Measurements from ENCODE around the gene CD109. TPM values are rescaled to one million over a fixed set of nuclear protein-coding genes. Genes with fewer than 3 reads are reported as not detected.

The CD109 gene
- polyA plus RNA-seq, 3 donors = 0.17 to 0.30 (median 0.20) TPM

DNA sequence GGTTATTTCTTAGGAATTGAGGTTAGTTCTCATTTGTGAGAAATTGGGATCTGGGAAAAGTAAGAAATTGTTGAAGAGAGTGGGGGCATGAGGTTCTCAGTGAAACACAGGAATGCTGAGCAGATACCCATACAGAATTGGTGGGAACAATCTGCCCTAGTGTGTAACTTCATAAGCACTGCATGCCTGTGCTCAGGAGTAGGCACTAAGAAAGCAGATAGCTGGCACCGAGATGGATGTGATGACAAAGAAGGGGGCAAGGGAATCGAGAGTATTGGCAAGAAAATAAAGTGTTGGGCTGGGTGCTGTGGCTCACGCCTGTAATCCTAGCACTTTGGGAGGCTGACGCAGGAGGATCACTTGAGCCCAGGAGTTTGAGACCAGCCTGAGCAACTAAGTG, 46.2 kb upstream of the CD109 start:
- 58% methylated on average over 3 of the region's 4 CpGs for WGBS (ENCODE audit: insufficient coverage)
- intact Hi-C loops (cut with micrococcal nuclease) = loop anchor here (5.0 to 10.0 kb wide), 2 partner anchors 65 to 127 kb away; partner anchors contain the start of gene EEF1A1 (in 1 of the 2)
- Histone ChIP-seq H2AFZ (ENCODE audit: insufficient read depth, low read depth, low read length, poor library complexity, severe bottlenecking) (no peak overlapping the region), H3K27ac (ENCODE audit: low read depth in 1 of 2, low read length in 2 of 2) (no peak overlapping the region), H3K27me3 (ENCODE audit: control insufficient read depth in 2 of 2, insufficient read depth in 2 of 2, low read length in 2 of 2) (no peaks in the 10 kb centered on the region), H3K9me3 (replicated peaks in 1 of 2; ENCODE audit: control insufficient read depth in 1 of 2, insufficient read depth in 1 of 2, low read length in 2 of 2) (no peaks in the 10 kb centered on the region), H3K9ac (ENCODE audit: insufficient read depth, low read length, poor library complexity, severe bottlenecking) (no peak overlapping the region), H4K20me1 (ENCODE audit: insufficient read depth, low read length) (no peaks in the 10 kb centered on the region), H3K4me2 (replicated peaks; ENCODE audit: extremely low read depth, low read length, poor library complexity, severe bottlenecking) (no peak overlapping the region), H3K4me1 (ENCODE audit: control insufficient read depth in 1 of 2, insufficient read depth in 2 of 2, low read length in 2 of 2) (peaks cover 9 to 23% of the 10 kb centered on the region in 2 donors), H3K4me3 (replicated peaks in 1 of 3; ENCODE audit: low read depth in 2 of 3, low read length in 3 of 3) (no peak overlapping the region), H3K36me3 (replicated peaks in 1 of 2; ENCODE audit: control insufficient read depth in 1 of 2, insufficient read depth in 2 of 2, low read length in 2 of 2) (peaks cover 3 to 25% of the 10 kb centered on the region in 2 donors), H3K79me2 (ENCODE audit: insufficient read depth, low read length) (peaks cover 41% of the 10 kb centered on the region)
- Mint-ChIP-seq H3K9me3 (no peaks in the 10 kb centered on the region), H3K27me3 (ENCODE audit: low read depth in 3 of 3) (no peaks in the 10 kb centered on the region), H3K4me3 (no peak overlapping the region), H3K36me3 (peaks cover 13 to 22% of the 10 kb centered on the region in 2 donors), H3K27ac (peak overlapping the region in 2 of 7 donors; percentile 13 to 68), H3K4me1 (peaks cover 26% of the 10 kb centered on the region)
- TF ChIP-seq, protein P1, sequence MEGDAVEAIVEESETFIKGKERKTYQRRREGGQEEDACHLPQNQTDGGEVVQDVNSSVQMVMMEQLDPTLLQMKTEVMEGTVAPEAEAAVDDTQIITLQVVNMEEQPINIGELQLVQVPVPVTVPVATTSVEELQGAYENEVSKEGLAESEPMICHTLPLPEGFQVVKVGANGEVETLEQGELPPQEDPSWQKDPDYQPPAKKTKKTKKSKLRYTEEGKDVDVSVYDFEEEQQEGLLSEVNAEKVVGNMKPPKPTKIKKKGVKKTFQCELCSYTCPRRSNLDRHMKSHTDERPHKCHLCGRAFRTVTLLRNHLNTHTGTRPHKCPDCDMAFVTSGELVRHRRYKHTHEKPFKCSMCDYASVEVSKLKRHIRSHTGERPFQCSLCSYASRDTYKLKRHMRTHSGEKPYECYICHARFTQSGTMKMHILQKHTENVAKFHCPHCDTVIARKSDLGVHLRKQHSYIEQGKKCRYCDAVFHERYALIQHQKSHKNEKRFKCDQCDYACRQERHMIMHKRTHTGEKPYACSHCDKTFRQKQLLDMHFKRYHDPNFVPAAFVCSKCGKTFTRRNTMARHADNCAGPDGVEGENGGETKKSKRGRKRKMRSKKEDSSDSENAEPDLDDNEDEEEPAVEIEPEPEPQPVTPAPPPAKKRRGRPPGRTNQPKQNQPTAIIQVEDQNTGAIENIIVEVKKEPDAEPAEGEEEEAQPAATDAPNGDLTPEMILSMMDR (IDR thresholded peaks at IDR 0.05) = no peak
- DNase-seq = no peak

DNA sequence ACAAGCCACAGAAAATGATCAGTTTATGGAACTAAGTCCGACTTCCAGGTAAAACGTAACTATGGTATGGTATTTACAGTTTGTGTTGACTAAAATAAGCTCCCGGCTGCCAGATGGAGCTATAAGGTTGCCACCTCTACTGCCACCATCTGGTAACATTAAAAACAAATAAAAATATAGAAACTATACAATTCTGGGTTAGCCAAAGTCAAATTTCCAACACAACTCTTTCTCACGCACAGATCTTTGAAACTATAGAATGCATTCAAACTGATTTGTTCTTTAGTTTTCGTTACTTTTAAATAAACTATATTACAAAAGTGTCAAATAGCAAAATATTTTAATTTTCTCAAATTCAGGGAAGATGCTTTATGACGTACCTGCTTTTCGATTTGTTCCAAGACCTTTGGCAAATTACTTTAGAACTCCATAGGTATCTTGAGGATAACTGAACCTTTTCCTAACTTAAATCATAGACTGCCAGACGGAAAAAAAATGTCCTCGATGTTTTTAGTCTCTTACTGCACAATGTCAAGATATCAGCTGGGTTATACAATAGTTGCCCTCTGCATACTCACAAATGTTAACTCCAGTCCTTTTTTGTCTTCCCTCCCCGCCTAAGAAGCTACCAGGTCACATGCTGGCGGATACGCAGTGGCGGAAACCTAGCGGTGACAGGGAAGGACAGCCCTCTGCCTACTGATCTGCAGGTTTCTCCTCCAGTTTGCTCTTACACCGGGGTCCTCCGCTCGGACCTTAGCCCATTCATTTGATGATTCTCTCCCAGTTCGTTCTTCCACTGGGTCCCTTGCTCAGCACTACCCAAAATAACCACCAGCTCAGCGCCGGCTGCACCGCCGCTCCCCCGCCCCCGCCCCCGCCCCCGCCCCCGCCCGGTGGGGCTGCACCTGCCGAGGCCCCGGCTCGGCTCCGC, 43.1 kb upstream of the CD109 start:
- Histone ChIP-seq H3K9ac (ENCODE audit: insufficient read depth, low read length, poor library complexity, severe bottlenecking) (peak overlapping the region; percentile 99), H3K9me3 (replicated peaks in 1 of 2; ENCODE audit: control insufficient read depth in 1 of 2, insufficient read depth in 1 of 2, low read length in 2 of 2) (no peaks in the 10 kb centered on the region), H2AFZ (ENCODE audit: insufficient read depth, low read depth, low read length, poor library complexity, severe bottlenecking) (peak overlapping the region; percentile 85), H3K4me2 (replicated peaks; ENCODE audit: extremely low read depth, low read length, poor library complexity, severe bottlenecking) (peak overlapping the region; percentile 92), H3K79me2 (ENCODE audit: insufficient read depth, low read length) (peaks cover 44% of the 10 kb centered on the region), H3K27me3 (ENCODE audit: control insufficient read depth in 2 of 2, insufficient read depth in 2 of 2, low read length in 2 of 2) (no peaks in the 10 kb centered on the region), H4K20me1 (ENCODE audit: insufficient read depth, low read length) (no peaks in the 10 kb centered on the region), H3K4me1 (ENCODE audit: control insufficient read depth in 1 of 2, insufficient read depth in 2 of 2, low read length in 2 of 2) (peaks cover 14 to 21% of the 10 kb centered on the region in 2 donors), H3K27ac (ENCODE audit: low read depth in 1 of 2, low read length in 2 of 2) (peak overlapping the region; percentile 99 to 100), H3K36me3 (replicated peaks in 1 of 2; ENCODE audit: control insufficient read depth in 1 of 2, insufficient read depth in 2 of 2, low read length in 2 of 2) (peaks cover 3 to 18% of the 10 kb centered on the region in 2 donors), H3K4me3 (replicated peaks in 1 of 3; ENCODE audit: low read depth in 2 of 3, low read length in 3 of 3) (peak overlapping the region; percentile 80 to 92 (median 87))
- H3K36me3 Mint-ChIP-seq = peaks cover 16 to 21% of the 10 kb centered on the region in 2 donors
- WGBS (ENCODE audit: insufficient coverage) = 0% methylated on average over 19 of the region's 32 CpGs
- TF ChIP-seq, protein P1 (IDR thresholded peaks at IDR 0.05) = peak; percentile 67
- no peaks in the 10 kb centered on the region for H3K9me3 Mint-ChIP-seq
- peak overlapping the region; percentile 94 to 98 (median 97) for H3K27ac Mint-ChIP-seq
- peaks cover 0 to 1% (median 0%) of the 10 kb centered on the region in 3 donors for H3K27me3 Mint-ChIP-seq (ENCODE audit: low read depth in 3 of 3)
- peak overlapping the region; percentile 89 to 98 for H3K4me3 Mint-ChIP-seq
- intact Hi-C loops (cut with micrococcal nuclease) = loop anchor here (2.0 to 10.0 kb wide), 3 partner anchors 68 to 132 kb away; partner anchors contain the start of gene EEF1A1 (in 2 of the 2)
- DNase-seq = peak; percentile 61 to 66 (median 66)
- H3K4me1 Mint-ChIP-seq = peaks cover 18% of the 10 kb centered on the region

All from CD14-positive monocyte (primary cell).